ENCODE results near the gene RBM33.

DNA sequence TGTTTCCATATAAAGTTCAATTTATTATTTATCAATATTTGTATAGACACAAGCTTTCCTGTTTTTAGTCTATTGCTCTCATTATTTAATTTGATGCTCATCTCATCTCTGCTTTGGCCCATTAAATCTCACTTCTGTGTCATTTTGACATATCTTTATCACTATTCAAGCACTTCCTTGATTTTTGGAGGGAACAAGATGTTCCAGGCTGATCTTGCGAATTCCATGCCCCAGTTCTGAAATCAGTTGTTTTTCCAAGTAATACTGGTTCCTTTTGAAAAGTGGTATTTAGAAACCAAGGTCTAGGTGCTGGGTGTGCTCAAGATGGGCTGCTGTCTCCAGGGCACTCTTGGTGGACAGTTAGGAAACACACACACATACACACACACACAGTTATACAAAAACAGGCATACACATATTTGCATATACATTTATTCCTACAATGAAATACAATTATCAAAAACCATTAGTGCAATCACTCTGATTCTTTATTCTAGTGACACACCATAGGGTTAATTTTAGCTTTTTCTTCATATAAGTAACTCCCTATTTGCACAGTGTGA lies 4.4 kb upstream of the RBM33 start:
- no peak for TF ChIP-seq POLR2A (IDR thresholded peaks at IDR 0.05)
- TF ChIP-seq, protein P1, sequence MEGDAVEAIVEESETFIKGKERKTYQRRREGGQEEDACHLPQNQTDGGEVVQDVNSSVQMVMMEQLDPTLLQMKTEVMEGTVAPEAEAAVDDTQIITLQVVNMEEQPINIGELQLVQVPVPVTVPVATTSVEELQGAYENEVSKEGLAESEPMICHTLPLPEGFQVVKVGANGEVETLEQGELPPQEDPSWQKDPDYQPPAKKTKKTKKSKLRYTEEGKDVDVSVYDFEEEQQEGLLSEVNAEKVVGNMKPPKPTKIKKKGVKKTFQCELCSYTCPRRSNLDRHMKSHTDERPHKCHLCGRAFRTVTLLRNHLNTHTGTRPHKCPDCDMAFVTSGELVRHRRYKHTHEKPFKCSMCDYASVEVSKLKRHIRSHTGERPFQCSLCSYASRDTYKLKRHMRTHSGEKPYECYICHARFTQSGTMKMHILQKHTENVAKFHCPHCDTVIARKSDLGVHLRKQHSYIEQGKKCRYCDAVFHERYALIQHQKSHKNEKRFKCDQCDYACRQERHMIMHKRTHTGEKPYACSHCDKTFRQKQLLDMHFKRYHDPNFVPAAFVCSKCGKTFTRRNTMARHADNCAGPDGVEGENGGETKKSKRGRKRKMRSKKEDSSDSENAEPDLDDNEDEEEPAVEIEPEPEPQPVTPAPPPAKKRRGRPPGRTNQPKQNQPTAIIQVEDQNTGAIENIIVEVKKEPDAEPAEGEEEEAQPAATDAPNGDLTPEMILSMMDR (IDR thresholded peaks at IDR 0.05): no peak
- TF ChIP-seq EP300 (IDR thresholded peaks at IDR 0.05; ENCODE audit: low read depth): no peak
